ENCODE measurements around the gene IL32. TPM values are rescaled to one million over a fixed set of nuclear protein-coding genes. Genes with fewer than 3 reads are reported as not detected.
A peak's percentile ranks its signal among the peaks of the same experiment; 100 is the strongest.

The IL32 gene
- not detected in 2 replicates for total RNA-seq (2014; rRNA removed; shearing (Covaris generic))
- not detected in 2 replicates for polyA plus RNA-seq (2015; cell fraction: cytosol; rRNA removed)
- polyA plus RNA-seq (2015; cell fraction: nucleus; rRNA removed): not detected in 2 replicates

GRCh38 chr16:3065069-3065741, at the start of gene IL32:
TSS of gene IL32 (plus strand) at chr16:3065640. CDS start at chr16:3065812, 172 bp downstream.
- in situ Hi-C loops (cut with HindIII; ENCODE audit: low pct_unique_long_range_greater_than_20kb, low sequenced_read_pairs): no loop called here
- no peak for DNase-seq (ENCODE audit: low read depth, low spot score)

GRCh38 chr16:3015865-3016521, 49.4 kb upstream of the IL32 start:
- no peak for DNase-seq (ENCODE audit: low read depth, low spot score)
- in situ Hi-C loops (cut with HindIII; ENCODE audit: low pct_unique_long_range_greater_than_20kb, low sequenced_read_pairs): no loop called here

GRCh38 chr16:3017344-3017743, 48.1 kb upstream of the IL32 start:
- no peak for DNase-seq (ENCODE audit: low read depth, low spot score)
- in situ Hi-C loops (cut with HindIII; ENCODE audit: low pct_unique_long_range_greater_than_20kb, low sequenced_read_pairs): no loop called here

GRCh38 chr16:3017794-3018506, 47.5 kb upstream of the IL32 start, which contains the start of gene CLDN6:
TSS of gene CLDN6 (minus strand) at chr16:3018183. CDS start at chr16:3016021, 2,162 bp downstream.
- no peak for DNase-seq (ENCODE audit: low read depth, low spot score)
- in situ Hi-C loops (cut with HindIII; ENCODE audit: low pct_unique_long_range_greater_than_20kb, low sequenced_read_pairs): no loop called here

- in situ Hi-C loops (cut with HindIII; ENCODE audit: low pct_unique_long_range_greater_than_20kb, low sequenced_read_pairs): no loop called here
- no peak for DNase-seq (ENCODE audit: low read depth, low spot score)
These were observed 45.7 kb upstream of the IL32 start for GRCh38 chr16:3019594-3020246.

- in situ Hi-C loops (cut with HindIII; ENCODE audit: low pct_unique_long_range_greater_than_20kb, low sequenced_read_pairs): no loop called here
- DNase-seq (ENCODE audit: low read depth, low spot score): peak; percentile 69
These were observed 45.2 kb upstream of the IL32 start, which contains the start of gene TNFRSF12A for GRCh38 chr16:3020247-3020603. TSS of gene TNFRSF12A (plus strand) at chr16:3020368. CDS start at chr16:3020398, 30 bp downstream.

- in situ Hi-C loops (cut with HindIII; ENCODE audit: low pct_unique_long_range_greater_than_20kb, low sequenced_read_pairs): no loop called here
- DNase-seq (ENCODE audit: low read depth, low spot score): peak; percentile 30
These were observed 44.6 kb upstream of the IL32 start for GRCh38 chr16:3020604-3021448.

GRCh38 chr16:3021449-3022207, 43.8 kb upstream of the IL32 start:
- in situ Hi-C loops (cut with HindIII; ENCODE audit: low pct_unique_long_range_greater_than_20kb, low sequenced_read_pairs): no loop called here
- DNase-seq (ENCODE audit: low read depth, low spot score): peak; percentile 77

- in situ Hi-C loops (cut with HindIII; ENCODE audit: low pct_unique_long_range_greater_than_20kb, low sequenced_read_pairs): no loop called here
- DNase-seq (ENCODE audit: low read depth, low spot score): peak; percentile 77
These were observed 43.2 kb upstream of the IL32 start for GRCh38 chr16:3022208-3022683.

- in situ Hi-C loops (cut with HindIII; ENCODE audit: low pct_unique_long_range_greater_than_20kb, low sequenced_read_pairs): no loop called here
- DNase-seq (ENCODE audit: low read depth, low spot score): no peak
These were observed 42.6 kb upstream of the IL32 start for GRCh38 chr16:3022684-3023414.

- no peak for DNase-seq (ENCODE audit: low read depth, low spot score)
- in situ Hi-C loops (cut with HindIII; ENCODE audit: low pct_unique_long_range_greater_than_20kb, low sequenced_read_pairs): no loop called here
These were observed 42.1 kb upstream of the IL32 start for GRCh38 chr16:3023415-3023668.

- DNase-seq (ENCODE audit: low read depth, low spot score): peak; percentile 98
- in situ Hi-C loops (cut with HindIII; ENCODE audit: low pct_unique_long_range_greater_than_20kb, low sequenced_read_pairs): no loop called here
These were observed 41.6 kb upstream of the IL32 start, which contains the start of the genes HCFC1R1 and THOC6 for GRCh38 chr16:3023669-3024478. TSS of gene HCFC1R1 (minus strand) at chr16:3023942. CDS start at chr16:3023941, 1 bp downstream. TSS of gene THOC6 (plus strand) at chr16:3024035. CDS start at chr16:3024327, 292 bp downstream.

GRCh38 chr16:3025032-3026002, 40.1 kb upstream of the IL32 start:
- no peak for DNase-seq (ENCODE audit: low read depth, low spot score)
- in situ Hi-C loops (cut with HindIII; ENCODE audit: low pct_unique_long_range_greater_than_20kb, low sequenced_read_pairs): no loop called here

- in situ Hi-C loops (cut with HindIII; ENCODE audit: low pct_unique_long_range_greater_than_20kb, low sequenced_read_pairs): no loop called here
- DNase-seq (ENCODE audit: low read depth, low spot score): no peak
These were observed 39.4 kb upstream of the IL32 start for GRCh38 chr16:3026003-3026378.
